HepG2 (cell line): ENCODE measurements around the gene TAF1B. TPM values are rescaled to one million over a fixed set of nuclear protein-coding genes. Genes with fewer than 3 reads are reported as not detected.

Experiments used
- ATF1 ChIP-seq: IDR thresholded peaks from 2 replicates; pipeline ENCODE4 v1.6.1; 2016; ENCODE audit warnings: mild to moderate bottlenecking, control low read depth
- DMAP1 ChIP-seq: IDR thresholded peaks from 2 replicates; pipeline ENCODE4 v1.6.1; 2016
- HOXA5 ChIP-seq: sonication (generic); formaldehyde crosslinking; IDR thresholded peaks from 2 replicates; pipeline ENCODE4 v1.4.0; 2020; ENCODE audit warnings: missing genetic modification reagents
- HOXA9 ChIP-seq: sonication (generic); formaldehyde crosslinking; IDR thresholded peaks from 2 replicates; pipeline ENCODE4 v1.8.1; 2022; ENCODE audit warnings: missing genetic modification reagents, mild to moderate bottlenecking, moderate library complexity, borderline replicate concordance
- MYNN ChIP-seq: sonication (generic); formaldehyde crosslinking; IDR thresholded peaks from 2 replicates; pipeline ENCODE4 v1.4.0; 2020; ENCODE audit warnings: mild to moderate bottlenecking, low read depth, missing genetic modification reagents
- NONO ChIP-seq, 2 experiments: fragments of 450-650 bp in 1 of 2; sonication (generic) in 1 of 2; formaldehyde crosslinking in 1 of 2; IDR thresholded peaks in 1 of 2; conservative IDR thresholded peaks in 1 of 2; 2 replicates each; pipeline versions ENCODE4 v1.6.1 to v1.8.0; 2017 to 2022; ENCODE audit warnings: mild to moderate bottlenecking in 1 of 2, missing genetic modification reagents in 1 of 2, moderate library complexity in 1 of 2
- RFX5 ChIP-seq: IDR thresholded peaks from 2 replicates; pipeline ENCODE4 v1.6.1; 2011; ENCODE audit warnings: low read depth, low read length, improper control_type of control experiment
- ZNF350 ChIP-seq: sonication (generic); formaldehyde crosslinking; IDR thresholded peaks from 2 replicates; pipeline ENCODE4 v1.4.0; 2020; ENCODE audit warnings: mild to moderate bottlenecking, low read depth, missing genetic modification reagents, borderline replicate concordance
- ZNF367 ChIP-seq: sonication (generic); formaldehyde crosslinking; IDR thresholded peaks from 2 replicates; pipeline ENCODE4 v1.4.0; 2020; ENCODE audit warnings: missing genetic modification reagents, borderline replicate concordance
- polyA plus RNA-seq, 8 experiments: library from polyadenylated mRNA; depleted of rRNA in 3 of 8; stranded (reverse) in 7 of 8; unstranded in 1 of 8; fragments of >200 nt; fragmentation: Illumina TruSeq in 4 of 8; extraction: Trizol in 4 of 8; gene quantifications; 2 replicates each; pipeline versions ENCODE4 v1.2.1 to v1.2.3, GENCODE V29; 2011 to 2016; ENCODE audit warnings: low read depth in 4 of 8, missing spikeins in 1 of 8, mixed read lengths in 1 of 8; ENCODE audit not compliant: insufficient read depth in 1 of 8
- total RNA-seq, 5 experiments: library from RNA; depleted of rRNA; stranded (reverse); fragments of >200 nt; fragmentation: Illumina TruSeq; extraction: Trizol; gene quantifications; 2 replicates each; pipeline ENCODE4 v1.2.3, GENCODE V29; 2016; ENCODE audit warnings: low read depth in 1 of 5
- TF ChIP-seq, protein P1 (sequence below): sonication (generic); formaldehyde crosslinking; IDR thresholded peaks from 2 replicates; pipeline ENCODE4 v1.4.0; 2020; ENCODE audit warnings: missing genetic modification reagents, borderline replicate concordance
- TF ChIP-seq, protein P2 (sequence below), 2 experiments: IDR thresholded peaks; 2 replicates each; pipeline ENCODE4 v1.6.1; 2011 to 2012; ENCODE audit warnings: low read length in 2 of 2, borderline replicate concordance in 1 of 2, low read depth in 1 of 2, mild to moderate bottlenecking in 1 of 2, moderate library complexity in 1 of 2
- TF ChIP-seq, protein P3 (sequence below): sonication (generic); formaldehyde crosslinking; IDR thresholded peaks from 2 replicates; pipeline ENCODE4 v1.4.0; 2020; ENCODE audit warnings: missing genetic modification reagents
- TF ChIP-seq, protein P4 (sequence below): sonication (generic); formaldehyde crosslinking; IDR thresholded peaks from 2 replicates; pipeline ENCODE4 v1.9.0; 2022; ENCODE audit warnings: missing genetic modification reagents, mild to moderate bottlenecking, borderline replicate concordance

Gene TAF1B
- total and polyA plus RNA-seq, 2 of the 13 experiments (the other 11 are each of a cell fraction or from before 2014, with no cell fraction given), result 13.3 to 27.7 TPM

DNA sequence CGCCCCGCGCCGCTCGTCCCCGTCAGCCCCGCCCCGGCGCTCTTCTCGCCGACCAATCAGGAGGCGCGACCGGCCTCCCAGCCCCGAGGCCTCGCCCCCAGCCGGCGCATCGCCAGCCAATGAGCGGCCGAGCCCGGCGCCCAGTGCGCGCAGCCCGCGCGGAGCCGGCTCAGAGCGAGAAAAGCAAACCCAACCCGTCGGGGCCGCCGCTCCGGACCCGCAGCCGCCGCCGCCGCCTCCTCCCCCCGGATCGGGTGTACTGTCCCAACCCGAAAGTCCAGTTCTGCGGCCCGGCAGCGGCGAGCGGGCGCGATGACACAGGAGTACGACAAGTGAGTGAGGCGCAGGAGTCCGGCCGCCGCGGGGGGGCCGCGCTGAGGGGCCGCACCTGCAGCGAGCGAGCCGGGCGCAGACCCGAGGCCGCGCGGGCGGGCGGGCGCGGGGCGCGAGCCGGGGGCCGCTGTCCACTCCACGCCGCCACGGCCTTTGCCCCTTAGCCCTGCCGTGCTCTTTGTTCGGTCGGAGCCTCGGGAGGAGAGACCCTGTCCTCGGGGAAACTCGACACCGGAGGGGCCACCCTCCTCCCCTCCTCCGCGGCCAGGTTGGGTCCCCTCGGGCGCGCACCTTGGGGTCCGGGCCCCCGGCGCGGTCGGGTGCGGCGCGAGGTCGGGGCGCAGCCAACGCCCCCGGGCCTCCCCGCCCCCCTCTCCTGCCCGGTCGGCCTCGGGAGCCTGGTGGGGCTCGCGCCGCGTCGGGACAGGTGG lies 108.4 kb downstream of the TAF1B start, which contains the start of gene GRHL1 (continued):
- TF ChIP-seq, protein P1, sequence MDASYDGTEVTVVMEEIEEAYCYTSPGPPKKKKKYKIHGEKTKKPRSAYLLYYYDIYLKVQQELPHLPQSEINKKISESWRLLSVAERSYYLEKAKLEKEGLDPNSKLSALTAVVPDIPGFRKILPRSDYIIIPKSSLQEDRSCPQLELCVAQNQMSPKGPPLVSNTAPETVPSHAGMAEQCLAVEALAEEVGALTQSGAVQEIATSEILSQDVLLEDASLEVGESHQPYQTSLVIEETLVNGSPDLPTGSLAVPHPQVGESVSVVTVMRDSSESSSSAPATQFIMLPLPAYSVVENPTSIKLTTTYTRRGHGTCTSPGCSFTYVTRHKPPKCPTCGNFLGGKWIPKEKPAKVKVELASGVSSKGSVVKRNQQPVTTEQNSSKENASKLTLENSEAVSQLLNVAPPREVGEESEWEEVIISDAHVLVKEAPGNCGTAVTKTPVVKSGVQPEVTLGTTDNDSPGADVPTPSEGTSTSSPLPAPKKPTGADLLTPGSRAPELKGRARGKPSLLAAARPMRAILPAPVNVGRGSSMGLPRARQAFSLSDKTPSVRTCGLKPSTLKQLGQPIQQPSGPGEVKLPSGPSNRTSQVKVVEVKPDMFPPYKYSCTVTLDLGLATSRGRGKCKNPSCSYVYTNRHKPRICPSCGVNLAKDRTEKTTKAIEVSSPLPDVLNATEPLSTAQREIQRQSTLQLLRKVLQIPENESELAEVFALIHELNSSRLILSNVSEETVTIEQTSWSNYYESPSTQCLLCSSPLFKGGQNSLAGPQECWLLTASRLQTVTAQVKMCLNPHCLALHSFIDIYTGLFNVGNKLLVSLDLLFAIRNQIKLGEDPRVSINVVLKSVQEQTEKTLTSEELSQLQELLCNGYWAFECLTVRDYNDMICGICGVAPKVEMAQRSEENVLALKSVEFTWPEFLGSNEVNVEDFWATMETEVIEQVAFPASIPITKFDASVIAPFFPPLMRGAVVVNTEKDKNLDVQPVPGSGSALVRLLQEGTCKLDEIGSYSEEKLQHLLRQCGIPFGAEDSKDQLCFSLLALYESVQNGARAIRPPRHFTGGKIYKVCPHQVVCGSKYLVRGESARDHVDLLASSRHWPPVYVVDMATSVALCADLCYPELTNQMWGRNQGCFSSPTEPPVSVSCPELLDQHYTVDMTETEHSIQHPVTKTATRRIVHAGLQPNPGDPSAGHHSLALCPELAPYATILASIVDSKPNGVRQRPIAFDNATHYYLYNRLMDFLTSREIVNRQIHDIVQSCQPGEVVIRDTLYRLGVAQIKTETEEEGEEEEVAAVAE (CRISPR knock-in tag), result no peak
- TF ChIP-seq, protein P2, sequence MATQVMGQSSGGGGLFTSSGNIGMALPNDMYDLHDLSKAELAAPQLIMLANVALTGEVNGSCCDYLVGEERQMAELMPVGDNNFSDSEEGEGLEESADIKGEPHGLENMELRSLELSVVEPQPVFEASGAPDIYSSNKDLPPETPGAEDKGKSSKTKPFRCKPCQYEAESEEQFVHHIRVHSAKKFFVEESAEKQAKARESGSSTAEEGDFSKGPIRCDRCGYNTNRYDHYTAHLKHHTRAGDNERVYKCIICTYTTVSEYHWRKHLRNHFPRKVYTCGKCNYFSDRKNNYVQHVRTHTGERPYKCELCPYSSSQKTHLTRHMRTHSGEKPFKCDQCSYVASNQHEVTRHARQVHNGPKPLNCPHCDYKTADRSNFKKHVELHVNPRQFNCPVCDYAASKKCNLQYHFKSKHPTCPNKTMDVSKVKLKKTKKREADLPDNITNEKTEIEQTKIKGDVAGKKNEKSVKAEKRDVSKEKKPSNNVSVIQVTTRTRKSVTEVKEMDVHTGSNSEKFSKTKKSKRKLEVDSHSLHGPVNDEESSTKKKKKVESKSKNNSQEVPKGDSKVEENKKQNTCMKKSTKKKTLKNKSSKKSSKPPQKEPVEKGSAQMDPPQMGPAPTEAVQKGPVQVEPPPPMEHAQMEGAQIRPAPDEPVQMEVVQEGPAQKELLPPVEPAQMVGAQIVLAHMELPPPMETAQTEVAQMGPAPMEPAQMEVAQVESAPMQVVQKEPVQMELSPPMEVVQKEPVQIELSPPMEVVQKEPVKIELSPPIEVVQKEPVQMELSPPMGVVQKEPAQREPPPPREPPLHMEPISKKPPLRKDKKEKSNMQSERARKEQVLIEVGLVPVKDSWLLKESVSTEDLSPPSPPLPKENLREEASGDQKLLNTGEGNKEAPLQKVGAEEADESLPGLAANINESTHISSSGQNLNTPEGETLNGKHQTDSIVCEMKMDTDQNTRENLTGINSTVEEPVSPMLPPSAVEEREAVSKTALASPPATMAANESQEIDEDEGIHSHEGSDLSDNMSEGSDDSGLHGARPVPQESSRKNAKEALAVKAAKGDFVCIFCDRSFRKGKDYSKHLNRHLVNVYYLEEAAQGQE (IDR thresholded peaks at IDR 0.05; ENCODE audit: borderline replicate concordance in 1 of 2, low read depth in 1 of 2, low read length in 2 of 2), result no peak; a peak in 1 of 4 replicates
- peak; percentile 48; the same call in 1 of the 2 replicates for TF ChIP-seq RFX5
- TF ChIP-seq DMAP1 (CRISPR knock-in tag), result 0 out of 2 replicates have a peak, but pooled peaks have one; percentile 47
- TF ChIP-seq HOXA9 (CRISPR knock-in tag), result peak; percentile 28; the same call in 1 of the 2 replicates
- 0 out of 2 replicates have a peak, but pooled peaks have one; percentile 19 for TF ChIP-seq ZNF350 (CRISPR knock-in tag)
- TF ChIP-seq, protein P3, sequence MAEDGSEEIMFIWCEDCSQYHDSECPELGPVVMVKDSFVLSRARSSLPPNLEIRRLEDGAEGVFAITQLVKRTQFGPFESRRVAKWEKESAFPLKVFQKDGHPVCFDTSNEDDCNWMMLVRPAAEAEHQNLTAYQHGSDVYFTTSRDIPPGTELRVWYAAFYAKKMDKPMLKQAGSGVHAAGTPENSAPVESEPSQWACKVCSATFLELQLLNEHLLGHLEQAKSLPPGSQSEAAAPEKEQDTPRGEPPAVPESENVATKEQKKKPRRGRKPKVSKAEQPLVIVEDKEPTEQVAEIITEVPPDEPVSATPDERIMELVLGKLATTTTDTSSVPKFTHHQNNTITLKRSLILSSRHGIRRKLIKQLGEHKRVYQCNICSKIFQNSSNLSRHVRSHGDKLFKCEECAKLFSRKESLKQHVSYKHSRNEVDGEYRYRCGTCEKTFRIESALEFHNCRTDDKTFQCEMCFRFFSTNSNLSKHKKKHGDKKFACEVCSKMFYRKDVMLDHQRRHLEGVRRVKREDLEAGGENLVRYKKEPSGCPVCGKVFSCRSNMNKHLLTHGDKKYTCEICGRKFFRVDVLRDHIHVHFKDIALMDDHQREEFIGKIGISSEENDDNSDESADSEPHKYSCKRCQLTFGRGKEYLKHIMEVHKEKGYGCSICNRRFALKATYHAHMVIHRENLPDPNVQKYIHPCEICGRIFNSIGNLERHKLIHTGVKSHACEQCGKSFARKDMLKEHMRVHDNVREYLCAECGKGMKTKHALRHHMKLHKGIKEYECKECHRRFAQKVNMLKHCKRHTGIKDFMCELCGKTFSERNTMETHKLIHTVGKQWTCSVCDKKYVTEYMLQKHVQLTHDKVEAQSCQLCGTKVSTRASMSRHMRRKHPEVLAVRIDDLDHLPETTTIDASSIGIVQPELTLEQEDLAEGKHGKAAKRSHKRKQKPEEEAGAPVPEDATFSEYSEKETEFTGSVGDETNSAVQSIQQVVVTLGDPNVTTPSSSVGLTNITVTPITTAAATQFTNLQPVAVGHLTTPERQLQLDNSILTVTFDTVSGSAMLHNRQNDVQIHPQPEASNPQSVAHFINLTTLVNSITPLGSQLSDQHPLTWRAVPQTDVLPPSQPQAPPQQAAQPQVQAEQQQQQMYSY (CRISPR knock-in tag), result peak; percentile 50; the same call in 1 of the 2 replicates
- peak; percentile 70 for TF ChIP-seq HOXA5
- peak; percentile 50; the same call in 1 of the 2 replicates for TF ChIP-seq ZNF367 (CRISPR knock-in tag)
- TF ChIP-seq MYNN (CRISPR knock-in tag), result no peak
- TF ChIP-seq, protein P4, sequence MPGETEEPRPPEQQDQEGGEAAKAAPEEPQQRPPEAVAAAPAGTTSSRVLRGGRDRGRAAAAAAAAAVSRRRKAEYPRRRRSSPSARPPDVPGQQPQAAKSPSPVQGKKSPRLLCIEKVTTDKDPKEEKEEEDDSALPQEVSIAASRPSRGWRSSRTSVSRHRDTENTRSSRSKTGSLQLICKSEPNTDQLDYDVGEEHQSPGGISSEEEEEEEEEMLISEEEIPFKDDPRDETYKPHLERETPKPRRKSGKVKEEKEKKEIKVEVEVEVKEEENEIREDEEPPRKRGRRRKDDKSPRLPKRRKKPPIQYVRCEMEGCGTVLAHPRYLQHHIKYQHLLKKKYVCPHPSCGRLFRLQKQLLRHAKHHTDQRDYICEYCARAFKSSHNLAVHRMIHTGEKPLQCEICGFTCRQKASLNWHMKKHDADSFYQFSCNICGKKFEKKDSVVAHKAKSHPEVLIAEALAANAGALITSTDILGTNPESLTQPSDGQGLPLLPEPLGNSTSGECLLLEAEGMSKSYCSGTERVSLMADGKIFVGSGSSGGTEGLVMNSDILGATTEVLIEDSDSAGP (CRISPR knock-in tag), result no peak
- no peak for TF ChIP-seq NONO (IDR thresholded peaks at IDR 0.05)
- TF ChIP-seq NONO (CRISPR knock-in tag; conservative IDR thresholded peaks at IDR 0.05), result 0 out of 2 replicates have a peak, but pooled peaks have one; percentile 57
- no peak for TF ChIP-seq ATF1 (CRISPR knock-in tag)
